Ascending aorta (tissue), 2 donors: Measurements from ENCODE around the gene SCG2. TPM values are rescaled to one million over a fixed set of nuclear protein-coding genes. Genes with fewer than 3 reads are reported as not detected.

Source experiments
- DNase-seq, 2 donors: peaks; one replicate each; pipeline ENCODE4 v3.0.0-alpha.2; 2019; ENCODE audit warnings: low spot score in 2 of 2
- H3K27ac ChIP-seq, 2 donors: fragments of 200-600 bp; sonication (generic); one replicate each; pipeline ENCODE4 v1.5.1; 2016 to 2017; ENCODE audit warnings: mild to moderate bottlenecking in 1 of 2
- H3K27me3 ChIP-seq: fragments of 200-600 bp; sonication (generic); one replicate; pipeline ENCODE4 v1.5.1; 2017
- H3K36me3 ChIP-seq, 2 donors: fragments of 200-600 bp; sonication (generic); one replicate each; pipeline ENCODE4 v1.5.1; 2016
- H3K4me1 ChIP-seq, 2 donors: fragments of 200-600 bp; sonication (generic); one replicate each; pipeline ENCODE4 v1.5.1; 2016 to 2017; ENCODE audit warnings: mild to moderate bottlenecking in 1 of 2
- H3K4me3 ChIP-seq, 2 donors: fragments of 200-600 bp; sonication (generic); one replicate each; pipeline ENCODE4 v1.5.1; 2016 to 2017; ENCODE audit warnings: mild to moderate bottlenecking in 1 of 2
- H3K9me3 ChIP-seq, 2 donors: fragments of 200-600 bp; sonication (generic); one replicate each; pipeline ENCODE4 v1.5.1; 2016
- CTCF ChIP-seq, 3 experiments: fragments of 200-600 bp in 2 of 3; fragments of 450-650 bp in 1 of 3; sonication (generic) in 2 of 3; IDR thresholded peaks; one replicate each; pipeline ENCODE4 v1.5.1; 2016 to 2019; ENCODE audit warnings: antibody characterized with exemption in 3 of 3, mild to moderate bottlenecking in 1 of 3, moderate library complexity in 1 of 3
- intact Hi-C: fragments of 100-400 bp; cut with DNase I; formaldehyde crosslinking; loops from one replicate; pipeline ENCODE4 v1.15.1; 2023
- total RNA-seq: library from RNA; depleted of rRNA; stranded (reverse); fragments of >200 nt; gene quantifications from one replicate; pipeline ENCODE4 v1.1.0, GENCODE V29; 2016

Gene SCG2
- total RNA-seq, 1 donor from 2014 or later = 0.32 TPM

GRCh38 chr2:223576873-223577272, 25.3 kb downstream of the SCG2 start:
- Histone ChIP-seq H3K27ac (peak overlapping the region; percentile 8 to 41), H3K27me3 (no peaks in the 10 kb centered on the region), H3K4me1 (no peaks in the 10 kb centered on the region), H3K36me3 (no peaks in the 10 kb centered on the region), H3K4me3 (no peak overlapping the region), H3K9me3 (no peaks in the 10 kb centered on the region)
- TF ChIP-seq CTCF (IDR thresholded peaks at IDR 0.05) = no peak
- intact Hi-C loops = no loop called here
- peak in 1 of 2 donors; percentile 66 for DNase-seq

GRCh38 chr2:223570784-223571183, 31.4 kb downstream of the SCG2 start:
- H3K27ac ChIP-seq = no peak overlapping the region
- no peaks in the 10 kb centered on the region for H3K9me3 ChIP-seq
- DNase-seq = no peak
- H3K36me3 ChIP-seq = no peaks in the 10 kb centered on the region
- no peak for TF ChIP-seq CTCF (IDR thresholded peaks at IDR 0.05)
- H3K4me1 ChIP-seq = no peaks in the 10 kb centered on the region
- H3K27me3 ChIP-seq = no peaks in the 10 kb centered on the region
- intact Hi-C loops = no loop called here
- H3K4me3 ChIP-seq = no peak overlapping the region

- intact Hi-C loops = no loop called here
- Histone ChIP-seq H3K9me3 (no peaks in the 10 kb centered on the region), H3K36me3 (no peaks in the 10 kb centered on the region), H3K4me1 (no peaks in the 10 kb centered on the region), H3K27me3 (no peaks in the 10 kb centered on the region), H3K27ac (no peak overlapping the region), H3K4me3 (no peak overlapping the region)
- DNase-seq = no peak
- TF ChIP-seq CTCF (IDR thresholded peaks at IDR 0.05) = no peak
Observed at GRCh38 chr2:223566396-223566795, 35.8 kb downstream of the SCG2 start.

GRCh38 chr2:223563462-223563861, 38.7 kb downstream of the SCG2 start:
- no peak overlapping the region for H3K27ac ChIP-seq
- no peaks in the 10 kb centered on the region for H3K9me3 ChIP-seq
- TF ChIP-seq CTCF (IDR thresholded peaks at IDR 0.05) = no peak
- H3K27me3 ChIP-seq = no peaks in the 10 kb centered on the region
- H3K4me1 ChIP-seq = no peaks in the 10 kb centered on the region
- no peaks in the 10 kb centered on the region for H3K36me3 ChIP-seq
- DNase-seq = no peak
- intact Hi-C loops = no loop called here
- no peak overlapping the region for H3K4me3 ChIP-seq

- H3K27ac ChIP-seq = no peak overlapping the region
- H3K9me3 ChIP-seq = no peaks in the 10 kb centered on the region
- no peak for TF ChIP-seq CTCF (IDR thresholded peaks at IDR 0.05)
- H3K27me3 ChIP-seq = no peaks in the 10 kb centered on the region
- no peak overlapping the region for H3K4me3 ChIP-seq
- intact Hi-C loops = no loop called here
- no peaks in the 10 kb centered on the region for H3K4me1 ChIP-seq
- DNase-seq = no peak
- H3K36me3 ChIP-seq = no peaks in the 10 kb centered on the region
Observed at GRCh38 chr2:223562078-223562477, 40.1 kb downstream of the SCG2 start.

GRCh38 chr2:223560749-223561435, 41.3 kb downstream of the SCG2 start:
- DNase-seq = no peak
- Histone ChIP-seq H3K27ac (no peak overlapping the region), H3K4me1 (no peaks in the 10 kb centered on the region), H3K36me3 (no peaks in the 10 kb centered on the region), H3K4me3 (no peak overlapping the region), H3K9me3 (no peaks in the 10 kb centered on the region), H3K27me3 (no peaks in the 10 kb centered on the region)
- intact Hi-C loops = no loop called here
- TF ChIP-seq CTCF (IDR thresholded peaks at IDR 0.05) = no peak
